ENCODE results near the gene PSTPIP1.

The PSTPIP1 gene

GRCh38 chr15:77064539-77065308 is 69.8 kb downstream of the PSTPIP1 start:
- Histone ChIP-seq H3K27me3 (replicated peaks; ENCODE audit: control insufficient read depth, insufficient read depth, low read length) (no peaks in the 10 kb centered on the region), H3K36me3 (ENCODE audit: control insufficient read depth, insufficient read depth, low read length) (no peaks in the 10 kb centered on the region), H3K4me3 (replicated peaks; ENCODE audit: low read depth, low read length) (no peak overlapping the region)
- no peak for TF ChIP-seq CTCF (IDR thresholded peaks at IDR 0.05; ENCODE audit: insufficient read depth, low read length, poor library complexity, severe bottlenecking)
- no peak for DNase-seq (ENCODE audit: extremely low read depth, insufficient read length)

GRCh38 chr15:77066971-77067690 is 72.2 kb downstream of the PSTPIP1 start:
- no peak for DNase-seq (ENCODE audit: extremely low read depth, insufficient read length)
- no peak for TF ChIP-seq CTCF (IDR thresholded peaks at IDR 0.05; ENCODE audit: insufficient read depth, low read length, poor library complexity, severe bottlenecking)
- Histone ChIP-seq H3K27me3 (replicated peaks; ENCODE audit: control insufficient read depth, insufficient read depth, low read length) (no peaks in the 10 kb centered on the region), H3K4me3 (replicated peaks; ENCODE audit: low read depth, low read length) (no peak overlapping the region), H3K36me3 (ENCODE audit: control insufficient read depth, insufficient read depth, low read length) (no peaks in the 10 kb centered on the region)

GRCh38 chr15:77067691-77068367 is 72.9 kb downstream of the PSTPIP1 start:
- no peak for TF ChIP-seq CTCF (IDR thresholded peaks at IDR 0.05; ENCODE audit: insufficient read depth, low read length, poor library complexity, severe bottlenecking)
- peak; percentile 20 for DNase-seq (ENCODE audit: extremely low read depth, insufficient read length)

GRCh38 chr15:77068633-77069032 is 73.7 kb downstream of the PSTPIP1 start:
- no peak for TF ChIP-seq CTCF (IDR thresholded peaks at IDR 0.05; ENCODE audit: insufficient read depth, low read length, poor library complexity, severe bottlenecking)
- no peaks in the 10 kb centered on the region for H3K27me3 ChIP-seq (replicated peaks; ENCODE audit: control insufficient read depth, insufficient read depth, low read length)
- no peak for DNase-seq (ENCODE audit: extremely low read depth, insufficient read length)
- H3K36me3 ChIP-seq (ENCODE audit: control insufficient read depth, insufficient read depth, low read length) = no peaks in the 10 kb centered on the region
- no peak overlapping the region for H3K4me3 ChIP-seq (replicated peaks; ENCODE audit: low read depth, low read length)

More at GRCh38 chr15:77067691-77068367, 72.9 kb downstream of the PSTPIP1 start:
- Histone ChIP-seq H3K36me3 (ENCODE audit: control insufficient read depth, insufficient read depth, low read length) (no peaks in the 10 kb centered on the region), H3K4me3 (replicated peaks; ENCODE audit: low read depth, low read length) (no peak overlapping the region; the same call in 1 of the 2 replicates), H3K27me3 (replicated peaks; ENCODE audit: control insufficient read depth, insufficient read depth, low read length) (no peaks in the 10 kb centered on the region)

- no peak for DNase-seq (ENCODE audit: extremely low read depth, insufficient read length)
- no peak for TF ChIP-seq CTCF (IDR thresholded peaks at IDR 0.05; ENCODE audit: insufficient read depth, low read length, poor library complexity, severe bottlenecking)
- Histone ChIP-seq H3K4me3 (replicated peaks; ENCODE audit: low read depth, low read length) (peak overlapping the region; percentile 79), H3K27me3 (replicated peaks; ENCODE audit: control insufficient read depth, insufficient read depth, low read length) (no peaks in the 10 kb centered on the region), H3K36me3 (ENCODE audit: control insufficient read depth, insufficient read depth, low read length) (no peaks in the 10 kb centered on the region)
Measured at GRCh38 chr15:77069521-77070121, 74.7 kb downstream of the PSTPIP1 start.

Measured in GM06990 (cell line).